ENCODE results near the gene JSRP1. TPM values are rescaled to one million over a fixed set of nuclear protein-coding genes. Genes with fewer than 3 reads are reported as not detected.

Gene JSRP1
- total RNA-seq, 1 donor from 2014 or later: not detected

GRCh38 chr19:2237869-2238153 is 18.4 kb downstream of the JSRP1 start:
- Histone ChIP-seq H3K27me3 (ENCODE audit: low read depth) (no peaks in the 10 kb centered on the region), H3K9me3 (no peaks in the 10 kb centered on the region), H3K4me1 (peaks cover 71% of the 10 kb centered on the region), H3K36me3 (peaks cover 20% of the 10 kb centered on the region), H3K4me3 (peak overlapping the region; percentile 99), H3K27ac (peak overlapping the region; percentile 99)
- no peak for TF ChIP-seq CTCF (IDR thresholded peaks at IDR 0.05)
- intact Hi-C loops (cut with DNase I): no loop called here
- DNase-seq: no peak
- no peak for ATAC-seq

GRCh38 chr19:2237051-2237868 is 19.0 kb downstream of the JSRP1 start:
- peak overlapping the region; percentile 99 for H3K4me3 ChIP-seq
- peak overlapping the region; percentile 99 for H3K27ac ChIP-seq
- no peak for DNase-seq
- H3K27me3 ChIP-seq (ENCODE audit: low read depth): no peaks in the 10 kb centered on the region
- no peak for TF ChIP-seq CTCF (IDR thresholded peaks at IDR 0.05)
- peaks cover 66% of the 10 kb centered on the region for H3K4me1 ChIP-seq
- no peak for ATAC-seq
- no peaks in the 10 kb centered on the region for H3K9me3 ChIP-seq
- peaks cover 21% of the 10 kb centered on the region for H3K36me3 ChIP-seq
- intact Hi-C loops (cut with DNase I): no loop called here

- no peaks in the 10 kb centered on the region for H3K9me3 ChIP-seq
- DNase-seq (peak; percentile 96), ATAC-seq (peak; percentile 94 to 96)
- peak within 1 kb of the TSS; percentile 99 for H3K4me3 ChIP-seq
- intact Hi-C loops (cut with DNase I): no loop called here
- peaks cover 58% of the 10 kb centered on the region for H3K4me1 ChIP-seq
- peaks cover 25% of the 10 kb centered on the region for H3K36me3 ChIP-seq
- peak within 1 kb of the TSS; percentile 99 for H3K27ac ChIP-seq
- peak; percentile 97 for TF ChIP-seq CTCF (IDR thresholded peaks at IDR 0.05)
- H3K27me3 ChIP-seq (ENCODE audit: low read depth): no peaks in the 10 kb centered on the region
Observed at GRCh38 chr19:2236314-2237050, 19.7 kb downstream of the JSRP1 start, which contains the start of the genes PLEKHJ1 and SF3A2. TSS of gene PLEKHJ1 (minus strand) at chr19:2236329. CDS start at chr19:2236248, 81 bp downstream. TSS of gene SF3A2 (plus strand) at chr19:2236824. CDS start at chr19:2243419, 6,595 bp downstream.

- H3K4me3 ChIP-seq: peak overlapping the region; percentile 99
- ATAC-seq (no peak), DNase-seq (no peak)
- H3K9me3 ChIP-seq: no peaks in the 10 kb centered on the region
- peak overlapping the region; percentile 99 for H3K27ac ChIP-seq
- peaks cover 30% of the 10 kb centered on the region for H3K36me3 ChIP-seq
- H3K4me1 ChIP-seq: peaks cover 53% of the 10 kb centered on the region
- intact Hi-C loops (cut with DNase I): no loop called here
- no peaks in the 10 kb centered on the region for H3K27me3 ChIP-seq (ENCODE audit: low read depth)
- TF ChIP-seq CTCF (IDR thresholded peaks at IDR 0.05): no peak
Observed at GRCh38 chr19:2236064-2236313, 20.2 kb downstream of the JSRP1 start.

DNA sequence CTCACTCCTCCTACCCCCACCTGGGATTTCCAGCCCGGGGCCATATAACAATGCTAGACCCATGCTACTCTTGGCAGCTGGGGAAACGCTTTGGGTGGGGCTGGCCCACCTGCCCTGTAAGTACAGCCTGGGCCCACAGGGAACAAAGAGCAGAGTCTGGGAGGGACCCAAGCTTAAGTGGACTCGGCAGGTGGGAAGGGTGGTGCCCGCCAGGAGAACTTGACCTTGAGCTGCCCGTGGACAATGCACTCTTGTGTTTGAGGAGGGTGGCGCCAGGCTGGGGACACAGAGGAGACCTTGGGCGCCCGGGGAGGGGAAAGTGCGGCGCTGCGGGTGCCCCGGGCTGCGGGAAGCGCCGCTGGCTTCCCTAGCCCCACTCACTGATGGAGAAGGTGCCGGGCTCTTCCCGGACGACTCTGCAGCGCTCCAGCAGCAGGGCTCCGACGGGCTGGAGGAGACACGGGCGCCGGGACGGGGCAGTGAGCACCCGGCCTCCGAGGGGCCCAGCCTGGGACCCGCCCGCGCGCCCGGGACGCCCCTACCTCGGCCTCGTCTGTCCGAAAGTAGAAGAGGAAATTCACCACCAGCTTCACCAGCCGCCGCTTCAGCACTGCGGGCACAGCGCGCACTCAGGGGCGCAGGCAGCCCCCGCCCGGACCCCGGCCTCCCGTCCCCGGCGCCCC is 20.7 kb downstream of the JSRP1 start:
- Histone ChIP-seq H3K9me3 (no peaks in the 10 kb centered on the region), H3K4me1 (peaks cover 48% of the 10 kb centered on the region), H3K27me3 (ENCODE audit: low read depth) (no peaks in the 10 kb centered on the region), H3K27ac (peak overlapping the region; percentile 99), H3K4me3 (peak overlapping the region; percentile 99), H3K36me3 (peaks cover 35% of the 10 kb centered on the region)
- ATAC-seq (peak; percentile 31 to 41), DNase-seq (peak; percentile 76)
- TF ChIP-seq CTCF (IDR thresholded peaks at IDR 0.05): no peak
- intact Hi-C loops (cut with DNase I): no loop called here
